H1 (cell line): ENCODE measurements around the gene NAAA. TPM values are rescaled to one million over a fixed set of nuclear protein-coding genes. Genes with fewer than 3 reads are reported as not detected.
A peak's percentile ranks its signal among the peaks of the same experiment; 100 is the strongest.

Experiments used
- CTCF ChIA-PET: fragments of 300-600 bp; sonication (Branson Sonifier 250); formaldehyde crosslinking; loops from one replicate; lab custom pipeline; 2021; ENCODE audit not compliant: partially characterized antibody; lab: Charles Lee
- POLR2A ChIA-PET: fragments of 300-600 bp; sonication (Branson Sonifier 250); formaldehyde crosslinking; loops from one replicate; lab custom pipeline; 2021; ENCODE audit warnings: inconsistent platforms; ENCODE audit not compliant: partially characterized antibody; lab: Charles Lee
- DNase-seq, 2 experiments: peaks; one replicate each; pipeline versions ENCODE4 v3.0.0 to v3.0.0-alpha.2; 2010 to 2022; ENCODE audit warnings: low spot score in 2 of 2, low read depth in 1 of 2, mixed read lengths in 1 of 2
- FAIRE-seq: peaks from 2 replicates; lab custom pipeline; 2011; peaks lifted over from hg19 to GRCh38; lab: Jason Lieb, UNC
- H2AFZ ChIP-seq: 2 replicates; pipeline ENCODE4 v1.8.1; 2012; ENCODE audit warnings: low read length, inconsistent platforms
- H2AK5ac ChIP-seq: 2 replicates; pipeline ENCODE4 v1.6.1; 2013; ENCODE audit warnings: low read depth, low read length
- H2BK120ac ChIP-seq: replicated peaks from 2 replicates; pipeline ENCODE3; 2013; ENCODE audit warnings: low read depth, low read length, inconsistent platforms
- H2BK12ac ChIP-seq: 2 replicates; pipeline ENCODE4 v1.6.1; 2013; ENCODE audit warnings: low read depth, low read length
- H2BK15ac ChIP-seq: 2 replicates; pipeline ENCODE4 v1.6.1; 2013; ENCODE audit warnings: low read length
- H2BK20ac ChIP-seq: 2 replicates; pipeline ENCODE4 v1.6.1; 2013; ENCODE audit warnings: low read length
- H2BK5ac ChIP-seq: 2 replicates; pipeline ENCODE4 v1.6.1; 2013; ENCODE audit warnings: low read depth, low read length
- H3K14ac ChIP-seq: 2 replicates; pipeline ENCODE4 v1.6.1; 2013; ENCODE audit warnings: inconsistent platforms; ENCODE audit not compliant: insufficient read length
- H3K18ac ChIP-seq: 2 replicates; pipeline ENCODE4 v1.6.1; 2013; ENCODE audit warnings: low read length; ENCODE audit errors: extremely low read depth
- H3K23ac ChIP-seq: 2 replicates; pipeline ENCODE4 v1.6.1; 2013; ENCODE audit warnings: inconsistent platforms; ENCODE audit not compliant: insufficient read length
- H3K23me2 ChIP-seq: 2 replicates; pipeline ENCODE4 v1.6.1; 2013; ENCODE audit warnings: low read depth, low read length
- H3K27ac ChIP-seq: 2 replicates; pipeline ENCODE4 v1.6.1; 2011; ENCODE audit warnings: low read depth, low read length, inconsistent platforms
- H3K27me3 ChIP-seq, 4 experiments: replicated peaks in 1 of 4; 1 replicate in 1 of 4; 2 replicates in 3 of 4; pipeline versions ENCODE4 v1.6.1 to v1.8.1; 2011 to 2013; ENCODE audit warnings: low read length in 3 of 4, mild to moderate bottlenecking in 3 of 4, inconsistent platforms in 2 of 4, mixed read lengths in 2 of 4, moderate library complexity in 1 of 4; ENCODE audit not compliant: control insufficient read depth in 3 of 4, insufficient read depth in 3 of 4; ENCODE audit errors: extremely low read depth in 1 of 4
- H3K36me3 ChIP-seq, 4 experiments: 2 replicates each; pipeline versions ENCODE4 v1.6.1 to v1.8.1; 2011 to 2013; ENCODE audit warnings: mild to moderate bottlenecking in 4 of 4, low read length in 3 of 4, moderate library complexity in 2 of 4, control low read depth in 1 of 4, inconsistent platforms in 1 of 4; ENCODE audit not compliant: insufficient read depth in 4 of 4, control insufficient read depth in 2 of 4
- H3K4ac ChIP-seq: replicated peaks from 2 replicates; pipeline ENCODE3; 2013; ENCODE audit warnings: low read length, low read depth, mixed read lengths, inconsistent platforms; ENCODE audit not compliant: insufficient read length
- H3K4me1 ChIP-seq, 4 experiments: replicated peaks in 1 of 4; 1 replicate in 1 of 4; 2 replicates in 3 of 4; pipeline versions ENCODE4 v1.6.1 to v1.8.1; 2011 to 2013; ENCODE audit warnings: low read length in 3 of 4, inconsistent platforms in 2 of 4, mixed read lengths in 1 of 4; ENCODE audit not compliant: insufficient read depth in 4 of 4, control insufficient read depth in 3 of 4
- H3K4me2 ChIP-seq, 2 experiments: 2 replicates each; pipeline versions ENCODE4 v1.6.1 to v1.8.1; 2011 to 2013; ENCODE audit warnings: low read depth in 2 of 2, low read length in 2 of 2, control low read depth in 1 of 2, inconsistent platforms in 1 of 2, mild to moderate bottlenecking in 1 of 2; ENCODE audit not compliant: insufficient read depth in 1 of 2
- H3K4me3 ChIP-seq, 4 experiments: fragments of 200-600, 300-600 bp in 1 of 4; sonication (generic), shearing (Covaris generic), sonication (Bioruptor Twin) in 1 of 4; 2 replicates each; pipeline versions ENCODE4 v1.5.1 to v1.8.1; 2011 to 2016; ENCODE audit warnings: low read length in 4 of 4, low read depth in 3 of 4, control low read depth in 2 of 4, inconsistent platforms in 2 of 4, mild to moderate bottlenecking in 2 of 4, mixed read lengths in 1 of 4, moderate library complexity in 1 of 4; ENCODE audit not compliant: insufficient read depth in 2 of 4; ENCODE audit errors: extremely low read depth in 1 of 4
- H3K56ac ChIP-seq: replicated peaks from 2 replicates; pipeline ENCODE3; 2013; ENCODE audit warnings: low read depth, mild to moderate bottlenecking, mixed read lengths, low read length, inconsistent platforms; ENCODE audit not compliant: insufficient read length
- H3K79me1 ChIP-seq: 2 replicates; pipeline ENCODE4 v1.6.1; 2013; ENCODE audit warnings: low read depth, low read length, control low read depth
- H3K79me2 ChIP-seq, 2 experiments: 2 replicates each; pipeline versions ENCODE4 v1.6.1 to v1.8.1; 2012 to 2013; ENCODE audit warnings: low read length in 2 of 2, mild to moderate bottlenecking in 2 of 2, inconsistent platforms in 1 of 2; ENCODE audit not compliant: insufficient read depth in 2 of 2, control insufficient read depth in 1 of 2
- H3K9ac ChIP-seq, 4 experiments: replicated peaks in 1 of 4; 1 replicate in 1 of 4; 2 replicates in 3 of 4; pipeline versions ENCODE4 v1.6.1 to v1.8.1; 2011 to 2013; ENCODE audit warnings: low read depth in 3 of 4, low read length in 3 of 4, control low read depth in 2 of 4, mild to moderate bottlenecking in 2 of 4, moderate library complexity in 2 of 4, inconsistent platforms in 1 of 4; ENCODE audit errors: extremely low read depth in 1 of 4
- H3K9me3 ChIP-seq, 2 experiments: 2 replicates each; pipeline versions ENCODE4 v1.6.1 to v1.8.1; 2012 to 2013; ENCODE audit warnings: mild to moderate bottlenecking in 2 of 2, moderate library complexity in 2 of 2, control low read depth in 1 of 2, inconsistent platforms in 1 of 2, low read depth in 1 of 2, low read length in 1 of 2, mixed read lengths in 1 of 2; ENCODE audit not compliant: insufficient read depth in 2 of 2
- H4K20me1 ChIP-seq, 2 experiments: replicated peaks in 1 of 2; 2 replicates each; pipeline versions ENCODE3 to v1.8.1; 2011 to 2013; ENCODE audit warnings: inconsistent platforms in 2 of 2, low read length in 2 of 2, mild to moderate bottlenecking in 1 of 2; ENCODE audit not compliant: insufficient read depth in 2 of 2, control insufficient read depth in 1 of 2
- H4K5ac ChIP-seq: 2 replicates; pipeline ENCODE4 v1.6.1; 2013; ENCODE audit warnings: low read length, low read depth, mixed read lengths, inconsistent platforms; ENCODE audit not compliant: insufficient read length
- H4K8ac ChIP-seq: 2 replicates; pipeline ENCODE4 v1.8.0; 2013; ENCODE audit warnings: mild to moderate bottlenecking, moderate library complexity, low read length, inconsistent platforms; ENCODE audit not compliant: insufficient read depth; ENCODE audit errors: extremely low read depth
- H4K91ac ChIP-seq: replicated peaks from 2 replicates; pipeline ENCODE3; 2013; ENCODE audit warnings: low read length, mixed read lengths, inconsistent platforms; ENCODE audit not compliant: insufficient read length
- BCL11A ChIP-seq, 2 experiments: IDR thresholded peaks; one replicate each; pipeline ENCODE4 v1.6.1; 2011; ENCODE audit warnings: low read depth in 2 of 2, low read length in 2 of 2, mild to moderate bottlenecking in 2 of 2
- CHD1 ChIP-seq: IDR thresholded peaks from 2 replicates; pipeline ENCODE4 v1.6.1; 2012; ENCODE audit warnings: low read depth, low read length, improper control_type of control experiment
- CREB1 ChIP-seq: IDR thresholded peaks from 2 replicates; pipeline ENCODE4 v1.6.1; 2012; ENCODE audit warnings: inconsistent platforms
- FOSL1 ChIP-seq: IDR thresholded peaks from 2 replicates; pipeline ENCODE4 v1.6.1; 2011; ENCODE audit warnings: mild to moderate bottlenecking, low read depth, low read length, moderate library complexity; ENCODE audit not compliant: insufficient read depth
- HDAC2 ChIP-seq, 2 experiments: fragments of 300-600 bp in 1 of 2; sonication (generic) in 1 of 2; IDR thresholded peaks; 2 replicates each; pipeline ENCODE4 v1.6.1; 2011 to 2012; ENCODE audit warnings: low read depth in 2 of 2, low read length in 2 of 2, mild to moderate bottlenecking in 2 of 2, moderate library complexity in 2 of 2, borderline replicate concordance in 1 of 2, inconsistent platforms in 1 of 2
- HDAC6 ChIP-seq: IDR thresholded peaks from one replicate; pipeline ENCODE4 v1.7.1; 2012; ENCODE audit warnings: low read depth, mild to moderate bottlenecking, inconsistent platforms, low read length, moderate library complexity
- KDM1A ChIP-seq: fragments of 200-600, 300-600 bp; sonication (generic); IDR thresholded peaks from 2 replicates; pipeline ENCODE4 v1.7.1; 2016; ENCODE audit warnings: mild to moderate bottlenecking, low read length, borderline replicate concordance
- KDM4A ChIP-seq: IDR thresholded peaks from one replicate; pipeline ENCODE4 v1.7.1; 2012; ENCODE audit warnings: low read depth, mild to moderate bottlenecking, moderate library complexity, low read length, inconsistent platforms; ENCODE audit not compliant: severe bottlenecking
- NRF1 ChIP-seq: IDR thresholded peaks from 2 replicates; pipeline ENCODE4 v1.6.1; 2011; ENCODE audit warnings: mild to moderate bottlenecking, low read depth, low read length, improper control_type of control experiment
- SIRT6 ChIP-seq: IDR thresholded peaks from one replicate; pipeline ENCODE4 v1.7.1; 2012; ENCODE audit warnings: low read length, inconsistent platforms
- SP1 ChIP-seq: IDR thresholded peaks from 2 replicates; pipeline ENCODE4 v1.6.1; 2011; ENCODE audit warnings: low read depth, low read length
- TAF1 ChIP-seq: IDR thresholded peaks from 2 replicates; pipeline ENCODE4 v1.6.1; 2011; ENCODE audit warnings: mild to moderate bottlenecking, low read depth, low read length
- TAF7 ChIP-seq: optimal IDR thresholded peaks from 2 replicates; pipeline ENCODE3; 2011; ENCODE audit warnings: low read depth, mild to moderate bottlenecking, inconsistent platforms, low read length, moderate library complexity, borderline replicate concordance
- WGBS, 2 experiments: shearing (Covaris generic) in 1 of 2; methylation state at CpG; one replicate each; pipeline versions ENCODE4 v1.1.6 to v1.1.7; 2013 to 2015; ENCODE audit warnings: low lambda C conversion rate in 2 of 2, mixed read lengths in 2 of 2, inconsistent platforms in 1 of 2, low coverage in 1 of 2, missing lambda C conversion rate in 1 of 2; ENCODE audit not compliant: insufficient replicate concordance in 2 of 2, insufficient coverage in 1 of 2, insufficient read length in 1 of 2; ENCODE audit errors: extremely low coverage in 1 of 2, missing lambda C conversion rate in 1 of 2; 5-methylcytosine and 5-hydroxymethylcytosine counted together
- polyA plus RNA-seq, 7 experiments: library from polyadenylated mRNA; depleted of rRNA in 3 of 7; stranded (reverse) in 5 of 7; unstranded in 2 of 7; fragments of >200 nt in 5 of 7; fragments of 200-250 nt in 2 of 7; gene quantifications; 1 replicate in 5 of 7; 2 replicates in 1 of 7; 4 replicates in 1 of 7; pipeline versions ENCODE4 v1.2.1 to v1.2.3, GENCODE V29; 2011 to 2013; ENCODE audit warnings: missing spikeins in 2 of 7, mixed read lengths in 2 of 7
- total RNA-seq: library from RNA; stranded (reverse); fragmentation: NEBNext Ultra II Directional; extraction: Animal tissue kit (Norgen Biotek cat#: 25700); gene quantifications from 2 replicates; pipeline ENCODE4 v1.2.1, GENCODE V29; 2021

Gene NAAA
- total and polyA plus RNA-seq, 2 of the 8 experiments (the other 6 are each of a cell fraction or from before 2014, with no cell fraction given) = 9.4 to 12.5 TPM

DNA sequence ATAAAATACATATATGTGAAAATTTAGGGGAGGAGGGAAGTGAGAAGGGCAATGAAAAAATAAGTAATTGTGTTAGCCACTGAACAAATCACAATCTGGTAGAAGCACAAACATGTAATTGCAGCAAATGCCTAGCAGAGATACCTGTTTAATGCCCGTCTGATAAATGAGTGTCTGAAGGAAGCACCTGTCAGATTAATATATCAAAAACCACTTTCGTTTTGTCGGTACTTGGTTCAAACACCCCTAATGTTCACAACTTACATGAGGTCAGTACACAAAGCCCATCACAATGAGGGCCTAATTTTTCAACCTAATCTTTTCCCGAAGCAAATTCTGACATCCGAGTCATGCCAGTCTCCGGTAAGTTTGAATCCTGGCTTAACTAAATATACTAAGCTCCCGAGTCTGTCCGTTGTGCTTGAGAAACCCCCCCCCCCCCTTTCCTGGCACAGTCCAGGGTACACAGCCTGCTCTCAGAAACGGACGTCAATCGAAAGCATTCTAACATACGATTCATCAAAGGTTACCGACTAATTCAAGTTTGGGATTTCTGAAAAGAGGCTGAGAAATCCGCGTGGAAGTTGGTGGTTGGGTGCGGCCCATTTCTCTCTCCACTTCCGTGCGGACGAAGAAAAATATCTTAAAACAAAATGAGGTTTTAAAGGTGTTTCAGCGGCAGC lies 49.2 kb upstream of the NAAA start:
- FAIRE-seq = no peak

More for the DNA sequence above, 49.2 kb upstream of the NAAA start:
- no peak overlapping the region for H3K23ac ChIP-seq
- H4K20me1 ChIP-seq = peaks cover 5 to 17% of the 10 kb centered on the region in 2 experiments
- H2BK120ac ChIP-seq = no peak overlapping the region
- H3K4ac ChIP-seq = no peak overlapping the region
- H3K23me2 ChIP-seq = peaks cover 8% of the 10 kb centered on the region; the same call in 1 of the 2 replicates
- no peak overlapping the region for H3K14ac ChIP-seq
- H2BK15ac ChIP-seq = no peak overlapping the region
- no peak overlapping the region for H2BK12ac ChIP-seq
- TF ChIP-seq CHD1 (no peak), KDM4A (no peak), KDM1A (no peak), FOSL1 (no peak), TAF7 (no peak), BCL11A (IDR thresholded peaks at IDR 0.05; ENCODE audit: low read depth in 2 of 2, low read length in 2 of 2) (no peak), HDAC6 (no peak), SP1 (no peak), TAF1 (no peak), SIRT6 (no peak), HDAC2 (IDR thresholded peaks at IDR 0.05; ENCODE audit: borderline replicate concordance in 1 of 2, low read depth in 2 of 2, low read length in 2 of 2) (no peak), NRF1 (no peak), CREB1 (no peak)
- H3K27ac ChIP-seq = peak overlapping the region; percentile 52; the same call in 1 of the 2 replicates
- H2BK5ac ChIP-seq = peak overlapping the region; percentile 58; the same call in 1 of the 2 replicates
- no peaks in the 10 kb centered on the region for H3K27me3 ChIP-seq
- ChIA-PET POLR2A (interaction anchor here (0.6 to 1.7 kb wide), 5 partner anchors 84 to 172 kb away, joined by 3 to 5 read pairs (median 3); partner anchors contain the start of gene ART3), CTCF (interaction anchor here (0.8 kb wide), 1 partner anchor 97 kb away, joined by 3 read pairs; no protein-coding TSS in a partner anchor)
- H3K9ac ChIP-seq = peak overlapping the region; percentile 73 to 85 (median 80)
- H3K4me1 ChIP-seq = peaks cover 0 to 4% (median 0%) of the 10 kb centered on the region in 4 experiments; a peak in 5 of 7 replicates
- H4K8ac ChIP-seq = peak overlapping the region; percentile 96; the same call in 1 of the 2 replicates
- H3K4me2 ChIP-seq = peak overlapping the region; percentile 79 to 87
- no peak for DNase-seq
- H3K79me1 ChIP-seq = peaks cover 14% of the 10 kb centered on the region
- 8% methylated on average over 20 of the region's 20 CpGs; no CpG with 5 or more reads in 1 of the 2 experiments for WGBS, 2 experiments
- peaks cover 42 to 58% of the 10 kb centered on the region in 2 experiments for H3K79me2 ChIP-seq
- H2BK20ac ChIP-seq = no peak overlapping the region
- H3K4me3 ChIP-seq = peak overlapping the region; percentile 79 to 97 (median 95)
- H4K5ac ChIP-seq = no peak overlapping the region
- H2AFZ ChIP-seq = no peak overlapping the region
- no peak overlapping the region for H4K91ac ChIP-seq
- H3K56ac ChIP-seq = no peak overlapping the region
- H3K9me3 ChIP-seq = no peaks in the 10 kb centered on the region
- H3K36me3 ChIP-seq = no peaks in the 10 kb centered on the region
- H2AK5ac ChIP-seq = no peak overlapping the region
- H3K18ac ChIP-seq = no peak overlapping the region
